ENCODE data around the gene OCA2.

The OCA2 gene

GRCh38 chr15:27935328-27935727 is 163.8 kb downstream of the OCA2 start:
- no peak for ATAC-seq

GRCh38 chr15:27934782-27935181 is 164.3 kb downstream of the OCA2 start:
- ATAC-seq: no peak

GRCh38 chr15:27933562-27933961 is 165.6 kb downstream of the OCA2 start:
- ATAC-seq: no peak

DNA sequence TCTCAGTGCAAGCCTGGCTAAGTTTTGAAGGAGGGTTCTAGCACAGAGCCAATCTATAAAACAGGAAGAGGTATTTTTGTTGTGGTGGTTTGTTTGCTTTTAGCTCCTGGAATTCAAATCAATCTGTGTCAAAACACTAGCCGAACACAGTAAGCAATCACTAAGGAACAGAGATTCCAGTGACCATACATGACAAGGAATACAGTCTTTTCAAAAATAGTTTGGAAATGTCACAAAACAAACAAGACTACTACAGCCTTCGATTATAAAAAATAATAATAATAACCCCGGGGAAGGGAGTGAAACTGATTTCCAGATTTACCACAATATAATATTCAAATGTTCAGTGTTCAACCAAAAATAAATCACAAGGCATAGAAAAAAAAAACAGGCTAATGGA is 166.5 kb downstream of the OCA2 start:
- ATAC-seq: no peak

DNA sequence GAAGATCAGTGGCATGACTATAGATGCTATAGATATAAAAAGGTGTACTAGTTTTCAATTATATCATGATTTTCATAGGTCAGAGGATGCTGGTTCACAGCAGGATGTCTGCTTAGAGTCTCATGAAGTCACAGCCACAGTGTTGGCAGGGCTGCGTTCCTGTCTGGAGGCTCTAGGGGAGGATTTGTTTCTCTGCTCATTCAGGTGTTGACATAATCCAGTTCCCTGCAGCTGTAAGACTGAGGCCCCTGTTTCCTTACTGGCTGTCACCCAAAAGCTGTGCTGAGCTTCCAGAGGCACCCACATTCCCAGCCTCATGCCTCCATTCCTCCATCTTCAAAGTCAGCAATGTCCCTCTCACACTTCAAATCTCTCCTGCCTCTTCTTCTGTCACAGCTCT is 170.7 kb downstream of the OCA2 start:
- ATAC-seq: no peak

DNA sequence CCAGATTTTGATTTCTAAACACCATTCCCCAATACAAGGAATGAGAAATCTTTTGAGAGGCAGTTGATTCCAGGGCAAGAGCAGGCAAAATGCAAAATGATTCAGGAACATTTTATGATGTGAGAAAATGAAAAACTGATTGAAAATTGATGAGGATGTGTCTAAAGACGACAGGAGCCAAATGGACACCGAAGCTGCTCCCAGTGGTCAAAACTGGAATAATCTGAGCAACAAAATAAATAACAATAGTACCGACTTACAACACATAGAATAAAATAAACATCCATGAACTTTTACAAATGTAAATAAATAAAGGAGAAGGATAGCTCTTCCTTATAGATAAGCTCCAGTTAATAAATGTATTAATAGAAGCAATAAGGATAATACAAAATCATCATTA is 186.8 kb downstream of the OCA2 start:
- ATAC-seq: no peak

- no peak for ATAC-seq
Measured at GRCh38 chr15:27906802-27907201, 192.3 kb downstream of the OCA2 start.

- ATAC-seq: no peak
Measured at GRCh38 chr15:27903405-27903804, 195.7 kb downstream of the OCA2 start.

DNA sequence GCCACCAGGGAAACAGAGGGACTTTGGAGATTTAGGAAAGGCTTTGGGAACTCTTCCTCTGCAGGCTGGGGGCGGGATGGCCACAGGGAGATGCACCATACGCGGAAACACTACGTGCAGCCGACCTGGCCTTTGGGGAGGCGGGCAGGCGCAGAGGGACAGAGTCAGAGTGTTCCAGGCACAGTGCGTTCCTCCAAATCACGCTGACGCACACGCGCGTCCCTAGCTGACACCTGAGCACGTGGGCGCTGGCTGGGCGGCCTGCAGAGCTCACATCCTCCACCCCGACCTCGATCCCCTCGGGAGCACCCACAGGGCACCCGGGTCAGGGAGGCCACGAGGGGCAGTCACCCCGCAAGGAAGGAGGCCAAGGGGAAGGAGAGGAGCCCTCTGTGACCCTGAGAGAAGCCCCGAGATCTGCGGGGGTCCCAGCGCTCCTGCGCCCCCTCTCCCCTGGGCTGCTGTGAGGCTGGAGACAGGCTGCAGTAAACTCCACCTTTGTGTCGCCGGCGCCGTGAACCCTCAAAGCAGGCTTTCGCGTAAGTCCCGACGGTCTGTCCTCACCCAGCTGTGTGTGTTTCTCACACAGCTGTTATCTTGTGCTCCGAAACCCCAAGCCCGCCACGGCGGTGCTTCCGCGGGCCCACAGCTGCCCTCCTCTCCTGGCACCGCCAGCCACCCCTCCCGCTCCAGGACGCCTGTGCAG is 196.3 kb downstream of the OCA2 start:
- no peak for ATAC-seq

DNA sequence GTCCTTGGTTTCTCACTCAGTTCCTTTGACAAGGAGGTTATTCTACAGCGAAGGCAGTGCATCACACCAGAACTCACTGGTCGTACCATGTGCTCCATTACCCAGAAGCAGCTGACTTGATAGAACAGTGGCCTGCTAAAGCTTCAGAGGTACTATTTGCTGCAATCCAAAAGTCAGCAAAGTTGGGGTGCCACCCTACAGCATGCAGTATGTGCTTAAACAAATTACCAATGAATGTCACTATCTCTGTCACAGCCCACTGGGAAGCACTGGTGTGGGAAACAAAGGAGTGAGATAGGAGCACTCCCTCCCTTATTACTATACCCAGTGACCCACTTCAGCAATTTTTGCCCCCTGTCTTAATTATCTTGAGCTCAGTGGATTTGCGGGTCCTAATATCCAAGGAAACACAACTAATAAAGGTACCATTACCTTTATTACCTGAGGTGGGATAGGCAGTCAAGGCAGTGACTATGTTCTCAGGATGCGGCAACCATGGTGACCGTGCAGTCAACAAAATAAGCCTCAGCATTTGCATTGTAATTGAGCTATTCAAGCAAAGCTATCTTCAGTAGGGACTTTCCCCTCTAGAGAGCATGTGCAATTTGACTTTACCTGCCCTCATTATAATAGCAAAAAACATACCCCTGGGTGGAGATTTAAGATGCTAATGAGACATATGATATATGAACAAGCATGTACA is 199.4 kb downstream of the OCA2 start:
- ATAC-seq: no peak

DNA sequence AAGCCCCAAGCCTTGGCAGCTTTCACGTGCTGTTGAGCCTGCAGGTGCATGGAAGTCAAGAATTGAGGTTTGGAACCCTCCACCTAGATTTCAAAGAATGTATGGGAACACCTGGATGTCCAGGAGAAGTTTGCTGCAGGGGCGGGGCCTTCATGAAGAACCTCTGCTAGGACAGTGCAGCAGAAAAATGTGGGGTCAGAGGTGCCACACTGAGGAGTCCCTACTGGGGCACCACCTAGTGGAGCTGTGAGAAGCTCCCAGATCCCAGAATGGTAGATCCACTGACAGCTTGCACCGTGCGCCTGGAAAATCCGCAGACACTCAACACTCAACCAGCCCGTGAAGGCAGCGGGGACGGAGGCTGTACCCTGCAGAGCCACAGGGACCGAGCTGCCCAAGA is 201.6 kb downstream of the OCA2 start:
- ATAC-seq: no peak

- no peak for ATAC-seq
Measured at GRCh38 chr15:27894645-27895044, 204.5 kb downstream of the OCA2 start.

DNA sequence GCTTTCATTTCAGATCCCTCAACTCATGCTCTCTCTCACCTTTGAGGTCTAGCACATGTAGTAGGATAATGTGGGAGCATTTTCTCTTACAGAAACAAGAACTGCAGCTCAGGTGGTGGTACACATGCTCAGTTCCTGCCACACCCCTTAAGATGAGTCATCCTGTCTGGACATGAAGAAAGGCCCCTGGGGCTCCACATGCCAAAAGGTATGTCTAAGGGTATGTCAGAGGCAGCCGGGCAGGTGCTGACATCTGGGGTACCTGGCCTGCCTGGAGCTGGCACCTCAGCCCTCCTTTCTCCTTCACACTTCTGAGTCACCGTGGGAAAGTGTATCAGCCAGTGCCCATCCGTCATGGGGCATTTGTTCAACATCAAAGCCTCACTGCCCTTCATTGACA is 209.9 kb downstream of the OCA2 start:
- ATAC-seq: no peak

DNA sequence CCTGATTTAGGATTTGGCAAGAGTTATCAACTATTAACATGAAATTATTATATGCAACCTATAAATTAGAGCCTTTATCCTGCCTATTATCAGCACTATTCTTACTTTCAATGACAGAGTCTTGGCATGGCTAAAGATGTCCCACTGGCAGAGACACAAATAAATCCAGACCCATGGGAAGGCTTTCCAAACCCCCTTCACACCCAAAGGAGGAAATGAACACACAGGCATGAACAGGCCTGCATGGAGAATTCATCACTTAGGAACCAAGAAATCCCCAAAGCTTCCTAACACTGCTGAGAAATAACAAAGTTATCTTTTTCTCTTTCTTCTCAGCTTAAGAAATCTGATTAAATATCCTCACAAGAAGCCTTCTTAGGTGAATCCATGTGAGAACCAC is 213.9 kb downstream of the OCA2 start:
- no peak for ATAC-seq

- ATAC-seq: no peak
Measured at GRCh38 chr15:27884726-27885125, 214.4 kb downstream of the OCA2 start.

GRCh38 chr15:27878841-27879240 is 220.3 kb downstream of the OCA2 start:
- no peak for ATAC-seq

DNA sequence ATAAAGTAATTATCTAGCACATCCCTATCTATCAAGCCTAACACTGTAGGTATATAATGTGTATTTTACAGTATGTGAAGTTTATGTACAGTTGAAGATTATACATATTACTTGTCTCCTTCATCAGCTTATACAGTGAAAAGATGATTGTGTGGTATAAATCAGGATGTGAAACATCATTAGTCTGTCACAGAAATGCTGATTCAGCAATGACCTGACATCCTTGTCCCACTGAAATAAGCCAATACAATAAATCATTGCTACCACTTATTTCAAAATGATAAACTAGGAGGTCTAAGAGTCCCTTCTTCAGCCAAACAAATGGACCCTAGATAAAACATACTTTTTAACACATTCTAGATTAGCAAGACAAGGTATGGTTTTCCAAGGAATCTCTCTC is 225.3 kb downstream of the OCA2 start:
- no peak for ATAC-seq

DNA sequence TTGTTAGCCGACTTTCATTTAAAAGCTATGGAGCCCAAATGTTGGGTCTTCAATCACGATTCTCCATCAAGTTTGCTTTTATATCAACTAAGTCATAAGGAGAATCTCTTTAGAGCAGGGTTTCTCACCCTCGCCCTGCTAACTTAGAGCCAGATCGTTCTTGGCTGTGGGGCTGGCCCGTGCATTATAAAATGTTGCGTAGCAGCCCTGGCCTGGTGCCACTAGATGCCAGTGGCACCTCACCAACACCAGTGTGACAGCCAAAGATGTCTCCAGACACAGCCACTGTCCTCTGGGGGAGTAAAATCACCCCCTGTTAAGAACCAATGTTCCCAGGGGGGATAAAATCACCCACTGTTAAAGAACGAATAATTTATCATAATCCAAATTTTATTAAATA is 226.1 kb downstream of the OCA2 start:
- no peak for ATAC-seq

GRCh38 chr15:27872355-27872754 is 226.8 kb downstream of the OCA2 start:
- no peak for ATAC-seq

GRCh38 chr15:27871902-27872260 is 227.2 kb downstream of the OCA2 start:
- no peak for ATAC-seq

- no peak for ATAC-seq
Measured at GRCh38 chr15:27871078-27871901, 227.8 kb downstream of the OCA2 start.

DNA sequence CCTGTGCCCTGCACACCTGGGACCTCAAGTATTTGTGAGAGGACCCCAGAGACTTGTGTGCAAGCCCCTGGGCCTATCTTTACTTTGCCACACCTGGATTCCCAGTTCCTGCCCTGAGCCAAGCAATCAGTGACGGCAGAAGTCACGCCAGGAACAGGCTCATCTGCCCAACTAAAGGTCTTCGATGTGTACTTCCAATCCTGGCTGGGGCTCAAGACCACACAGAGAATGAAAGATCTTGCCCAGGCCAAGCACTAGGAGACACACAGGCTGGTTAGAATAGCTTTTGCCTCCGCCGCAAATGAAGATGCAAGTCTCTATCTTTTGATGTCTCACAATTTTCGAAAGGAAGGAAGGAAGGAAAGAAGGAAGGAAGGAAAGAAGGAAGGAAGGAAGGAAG is 228.8 kb downstream of the OCA2 start:
- ATAC-seq: no peak

DNA sequence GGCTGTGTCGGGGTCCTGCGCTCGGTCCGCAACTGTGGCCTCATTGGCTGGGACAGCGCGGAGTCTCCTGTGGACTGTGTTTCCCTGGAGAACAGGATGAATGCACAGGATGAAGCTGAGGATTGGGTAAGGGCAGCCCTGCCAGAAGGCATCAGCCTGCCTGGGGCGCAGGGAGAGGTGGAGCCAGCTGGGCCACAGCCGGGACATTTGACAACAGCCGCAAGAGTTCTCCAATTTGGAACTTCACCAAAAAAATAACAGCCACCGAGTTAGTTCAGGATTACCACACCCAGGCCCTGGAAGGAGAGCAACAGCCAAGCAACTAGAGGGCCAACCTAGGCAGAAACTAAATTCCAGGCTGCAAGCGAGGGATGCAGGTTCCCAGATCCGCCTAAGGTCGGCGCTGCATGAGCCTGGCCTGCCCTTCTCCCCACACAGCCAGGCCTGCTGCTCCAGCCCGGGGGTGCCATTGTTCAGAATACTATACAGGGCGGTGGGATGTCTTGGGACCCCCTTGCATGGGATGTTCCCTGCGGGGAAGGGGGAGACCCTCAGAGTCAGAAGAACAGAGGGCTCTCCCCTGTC is 229.3 kb downstream of the OCA2 start:
- no peak for ATAC-seq

All from activated CD4-positive, CD25-positive, alpha-beta regulatory T cell treated with anti-CD3 and anti-CD28 coated beads, Interleukin-2, amount 50 U/mL, for 24 hours (primary cell).